CD4-positive, alpha-beta T cell (primary cell): ENCODE results near the gene LRRTM1. TPM values are rescaled to one million over a fixed set of nuclear protein-coding genes. Genes with fewer than 3 reads are reported as not detected.

ENCODE experiments used
- ATAC-seq: fragments of 200-7000 bp; cut with Tn5 transposase; one replicate; pipeline ENCODE4 v1.10.0; 2022; ENCODE audit warnings: mild to moderate bottlenecking; ENCODE audit not compliant: poor library complexity
- CTCF ChIA-PET: fragments of 350-600 bp; sonication (Branson Sonifier 250); formaldehyde crosslinking; loops from one replicate; lab custom pipeline; 2021; ENCODE audit warnings: antibody characterized with exemption, inconsistent platforms; lab: Charles Lee
- POLR2A ChIA-PET: fragments of 350-600 bp; sonication (Branson Sonifier 250); formaldehyde crosslinking; loops from one replicate; lab custom pipeline; 2021; ENCODE audit warnings: antibody characterized with exemption, inconsistent platforms; lab: Charles Lee
- DNase-seq, 14 experiments: peaks; one replicate each; pipeline ENCODE4 v3.0.0-alpha.2; 2013 to 2020; ENCODE audit warnings: mixed read lengths in 2 of 14
- H3K27ac ChIP-seq, 2 donors: one replicate each; pipeline versions ENCODE4 v1.5.1 to v1.7.0; 2013; ENCODE audit warnings: low read length in 2 of 2, low read depth in 1 of 2, mild to moderate bottlenecking in 1 of 2
- H3K27me3 ChIP-seq, 2 experiments: 1 replicate in 1 of 2; 2 replicates in 1 of 2; pipeline versions ENCODE4 v1.6.1 to v1.7.0; 2013; ENCODE audit warnings: low read length in 2 of 2, control low read depth in 1 of 2, mild to moderate bottlenecking in 1 of 2, moderate library complexity in 1 of 2; ENCODE audit not compliant: insufficient read depth in 2 of 2, control insufficient read depth in 1 of 2
- H3K36me3 ChIP-seq: one replicate; pipeline ENCODE4 v1.6.1; 2013; ENCODE audit warnings: low read length, control low read depth; ENCODE audit not compliant: insufficient read depth
- H3K4me1 ChIP-seq: one replicate; pipeline ENCODE4 v1.6.1; 2013; ENCODE audit warnings: low read length, control low read depth; ENCODE audit not compliant: insufficient read depth
- H3K4me3 ChIP-seq: one replicate; pipeline ENCODE4 v1.5.1; 2013; ENCODE audit warnings: mild to moderate bottlenecking, low read length, moderate library complexity
- H3K9me3 ChIP-seq, 2 experiments: 1 replicate in 1 of 2; 2 replicates in 1 of 2; pipeline versions ENCODE4 v1.6.1 to v1.7.0; 2013; ENCODE audit warnings: low read length in 2 of 2, mild to moderate bottlenecking in 2 of 2, control low read depth in 1 of 2, moderate library complexity in 1 of 2; ENCODE audit not compliant: control insufficient read depth in 1 of 2, insufficient read depth in 1 of 2
- H3K27ac Mint-ChIP-seq: one replicate; pipeline ENCODE4 v1.8.0; 2020; ENCODE audit warnings: mixed read lengths
- H3K27me3 Mint-ChIP-seq: one replicate; pipeline ENCODE4 v1.8.0; 2021; ENCODE audit warnings: mixed read lengths
- H3K36me3 Mint-ChIP-seq: one replicate; pipeline ENCODE4 v1.8.0; 2021; ENCODE audit warnings: low read depth, mixed read lengths
- H3K4me1 Mint-ChIP-seq: one replicate; pipeline ENCODE4 v1.8.0; 2021; ENCODE audit warnings: low read depth, mixed read lengths
- H3K4me3 Mint-ChIP-seq: one replicate; pipeline ENCODE4 v1.8.0; 2020; ENCODE audit warnings: mild to moderate bottlenecking, mixed read lengths
- H3K9me3 Mint-ChIP-seq: one replicate; pipeline ENCODE4 v1.8.0; 2020; ENCODE audit warnings: mixed read lengths
- CTCF ChIP-seq: fragments of 200-600 bp; IDR thresholded peaks from one replicate; pipeline ENCODE4 v1.8.0; 2022; ENCODE audit warnings: antibody characterized with exemption, mild to moderate bottlenecking
- intact Hi-C, 2 experiments: fragments of 100-400 bp; cut with DNase I in 1 of 2; cut with micrococcal nuclease in 1 of 2; formaldehyde crosslinking; loops; one replicate each; pipeline versions ENCODE4 v1.15.1 to v1.9.0; 2023 to 2025; cut with DNase I, micrococcal nuclease
- total RNA-seq, 174 experiments: library from RNA in 2 of 174; stranded (reverse) in 2 of 174; gene quantifications; one replicate each; pipeline ENCODE4 v1.2.3 and lab custom pipeline; 2021 to 2026

The LRRTM1 gene
- total RNA-seq, 2 experiments from 2014 or later, result not detected

DNA sequence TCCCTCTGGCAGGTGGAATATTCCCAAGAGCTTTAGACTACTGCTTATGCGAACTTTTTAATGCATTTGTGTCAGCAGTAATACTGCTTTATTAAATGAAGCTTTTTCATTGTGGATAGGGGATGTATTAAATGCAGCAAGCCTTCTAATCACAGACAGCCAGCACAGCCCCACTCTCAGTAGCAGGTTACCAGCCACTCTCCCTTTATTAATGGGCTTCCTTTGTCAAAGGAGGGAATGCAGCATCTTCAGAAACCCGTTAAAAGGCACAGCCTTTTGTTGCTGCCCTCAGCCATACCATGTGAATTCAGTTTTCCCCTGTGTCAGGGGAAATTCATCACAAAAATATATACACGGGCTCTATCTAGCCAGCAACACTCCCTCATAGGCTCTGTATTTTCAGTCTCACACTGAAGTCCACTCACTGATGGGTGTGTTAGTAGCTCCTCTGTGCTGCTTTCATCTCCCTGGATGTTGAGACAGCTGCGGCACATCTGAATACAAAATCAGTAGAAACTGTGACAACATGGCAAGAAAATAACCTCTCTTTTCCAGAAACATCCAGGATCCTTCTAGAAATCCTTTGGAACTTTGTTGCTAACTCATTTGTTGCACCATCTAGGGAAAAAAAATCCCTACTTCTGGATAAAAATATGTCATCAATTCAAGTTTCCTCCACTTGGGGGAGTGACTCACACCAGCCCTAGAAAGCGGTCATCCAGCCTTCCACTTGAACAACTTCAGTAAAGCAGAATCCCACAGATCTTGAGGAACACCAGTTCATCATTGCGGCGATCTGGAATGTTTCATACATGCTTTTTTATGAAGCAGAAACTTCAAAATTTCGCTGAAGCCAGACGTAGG lies 48.4 kb downstream of the LRRTM1 start:
- ChIA-PET POLR2A (no interaction called here), CTCF (no interaction called here)
- no peak for TF ChIP-seq CTCF
- DNase-seq (no peak), ATAC-seq (no peak)
- Histone ChIP-seq H3K27ac (no peak overlapping the region), H3K9me3 (no peaks in the 10 kb centered on the region), H3K27me3 (no peaks in the 10 kb centered on the region), H3K4me1 (no peaks in the 10 kb centered on the region), H3K36me3 (no peaks in the 10 kb centered on the region), H3K4me3 (no peak overlapping the region)
- peaks cover 4% of the 10 kb centered on the region for H3K9me3 Mint-ChIP-seq
- H3K36me3 Mint-ChIP-seq, result no peaks in the 10 kb centered on the region
- H3K27me3 Mint-ChIP-seq, result no peaks in the 10 kb centered on the region
- H3K4me1 Mint-ChIP-seq, result no peaks in the 10 kb centered on the region
- H3K27ac Mint-ChIP-seq, result no peak overlapping the region
- no peak overlapping the region for H3K4me3 Mint-ChIP-seq
- intact Hi-C loops, result no loop called here

- no peaks in the 10 kb centered on the region for H3K4me1 ChIP-seq
- TF ChIP-seq CTCF, result no peak
- ChIA-PET POLR2A (no interaction called here), CTCF (no interaction called here)
- Mint-ChIP-seq H3K4me3 (no peak overlapping the region), H3K9me3 (peaks cover 4% of the 10 kb centered on the region), H3K27me3 (no peaks in the 10 kb centered on the region), H3K36me3 (no peaks in the 10 kb centered on the region), H3K27ac (no peak overlapping the region), H3K4me1 (no peaks in the 10 kb centered on the region)
- H3K36me3 ChIP-seq, result no peaks in the 10 kb centered on the region
- DNase-seq (no peak), ATAC-seq (no peak)
- no peaks in the 10 kb centered on the region for H3K27me3 ChIP-seq
- H3K4me3 ChIP-seq, result no peak overlapping the region
- intact Hi-C loops, result no loop called here
- no peaks in the 10 kb centered on the region for H3K9me3 ChIP-seq
- H3K27ac ChIP-seq, result no peak overlapping the region
Measured at GRCh38 chr2:80252294-80252986, 52.1 kb downstream of the LRRTM1 start.
